Omental fat pad (tissue), 4 donors: ENCODE measurements around the gene ABL1. TPM values are rescaled to one million over a fixed set of nuclear protein-coding genes. Genes with fewer than 3 reads are reported as not detected.
"Not testable (repeated sequence)": the region's sequence is repeated elsewhere in the genome, so short reads cannot be mapped to it uniquely, and the experiment has no call there.

Source experiments
- ATAC-seq: fragments of 150-250 bp; one replicate; pipeline ENCODE4 v1.9.1; 2016; ENCODE audit warnings: mild to moderate bottlenecking, moderate library complexity; ENCODE audit not compliant: low FRiP score
- DNase-seq: peaks from one replicate; pipeline ENCODE4 v3.0.0-alpha.2; 2019; ENCODE audit warnings: low spot score
- CTCF ChIP-seq, 3 donors: fragments of 450-650 bp; IDR thresholded peaks; one replicate each; pipeline ENCODE4 v1.5.1; 2016 to 2017; ENCODE audit warnings: antibody characterized with exemption in 3 of 3, mild to moderate bottlenecking in 3 of 3, moderate library complexity in 2 of 3
- total RNA-seq, 4 donors: library from RNA; depleted of rRNA; stranded (reverse); fragments of >200 nt; gene quantifications; one replicate each; pipeline ENCODE4 v1.1.0, GENCODE V29; 2016

Gene ABL1
- 10 to 100 TPM; 48.8 to 82.8 (median 75.3) TPM for total RNA-seq

- DNase-seq (no peak), ATAC-seq (peak; percentile 76)
- no peak for TF ChIP-seq CTCF (IDR thresholded peaks at IDR 0.05)
These were observed at the start of gene ABL1 for GRCh38 chr9:130834371-130835336. ABL1 (plus strand) TSS chr9:130835254; CDS start chr9:130835447, 193 bp downstream.

- no peak for TF ChIP-seq CTCF (IDR thresholded peaks at IDR 0.05)
- DNase-seq: no peak
- ATAC-seq: no peak
These were observed 49.0 kb upstream of the ABL1 start for GRCh38 chr9:130785940-130786508.

- no peak for ATAC-seq
- no peak for TF ChIP-seq CTCF (IDR thresholded peaks at IDR 0.05)
- DNase-seq: no peak
These were observed 48.5 kb upstream of the ABL1 start for GRCh38 chr9:130786526-130786925.

GRCh38 chr9:130789747-130790672, 45.0 kb upstream of the ABL1 start:
- DNase-seq (no peak), ATAC-seq (no peak)
- TF ChIP-seq CTCF (IDR thresholded peaks at IDR 0.05): no peak

- TF ChIP-seq CTCF (IDR thresholded peaks at IDR 0.05): no peak
- ATAC-seq: no peak
- DNase-seq: no peak
These were observed 43.7 kb upstream of the ABL1 start for GRCh38 chr9:130791303-130791894.

DNA sequence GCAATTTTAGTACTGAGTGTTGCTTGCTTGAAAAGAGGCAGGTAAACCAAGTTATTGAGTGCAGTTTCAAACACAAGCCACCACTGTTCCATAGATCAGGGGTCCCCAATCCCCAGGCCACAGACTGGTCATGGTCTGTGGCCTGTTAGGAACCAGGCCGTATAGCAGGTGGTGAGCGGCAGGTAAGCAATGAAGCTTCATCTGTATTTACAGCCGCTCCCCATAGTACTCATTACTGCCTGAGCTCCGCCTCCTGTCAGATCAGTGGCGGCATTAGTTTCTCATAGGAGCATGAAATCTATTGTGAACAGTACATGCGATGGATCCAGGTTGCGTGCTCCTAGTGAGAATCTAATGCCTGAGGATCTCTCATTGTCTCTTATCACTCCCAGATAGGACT, 41.5 kb upstream of the ABL1 start:
- DNase-seq: no peak
- TF ChIP-seq CTCF (IDR thresholded peaks at IDR 0.05): no peak
- ATAC-seq: no peak

DNA sequence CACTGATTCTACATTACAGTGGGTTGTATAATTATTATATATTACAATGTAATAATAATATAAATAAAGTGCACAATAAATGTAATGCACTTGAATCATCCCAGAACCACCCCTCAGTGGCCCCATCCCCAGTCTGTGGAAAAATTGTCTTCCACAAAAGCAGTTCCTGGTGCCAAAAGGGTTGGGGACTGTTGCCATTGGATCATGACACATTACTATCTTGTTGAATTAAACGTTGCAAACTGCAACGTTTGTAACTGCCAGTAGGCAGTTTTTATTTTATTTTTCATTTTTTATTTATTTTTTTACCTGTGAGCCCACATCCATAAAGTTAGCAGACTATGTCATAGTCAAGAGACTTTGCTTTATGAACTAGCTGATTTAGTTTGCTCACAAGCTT, 41.0 kb upstream of the ABL1 start:
- not testable (repeated sequence) for DNase-seq, ATAC-seq

- peak; percentile 64 for ATAC-seq
- DNase-seq: not testable (repeated sequence)
These were observed 40.6 kb upstream of the ABL1 start for GRCh38 chr9:130794423-130794822.
